K562 (cell line): ENCODE data around the gene DYNLT2B. TPM values are rescaled to one million over a fixed set of nuclear protein-coding genes. Genes with fewer than 3 reads are reported as not detected.
A peak's percentile ranks its signal among the peaks of the same experiment; 100 is the strongest.

Experiments
- ATAC-seq: fragments of 200-7000 bp; cut with Tn5 transposase; 3 replicates; pipeline ENCODE4 v1.9.1; 2020; ENCODE audit warnings: moderate library complexity
- BruUV-seq: library from RNA; stranded (reverse); fragments of 400-500 nt; replicated peaks from 2 replicates; lab custom pipeline; 2021; lab: Mats Ljungman, UMichigan
- CTCF ChIA-PET: fragments of 300-600 bp; formaldehyde crosslinking; extraction: SDS; loops from one replicate; lab custom pipeline; 2021; ENCODE audit warnings: low intra/inter-chr PET ratio; lab: Yijun Ruan, JAX
- POLR2A ChIA-PET: fragments of 300-600, 350-650 bp; sonication (Branson Sonifier 250); formaldehyde crosslinking; extraction: SDS; loops from one replicate; lab custom pipeline; 2021; ENCODE audit warnings: antibody characterized with exemption, inconsistent platforms; lab: Yijun Ruan, JAX
- DNase-seq, 4 experiments: peaks; one replicate each; pipeline versions ENCODE4 v3.0.0 to v3.0.0-alpha.2; 2011 to 2018; ENCODE audit warnings: low spot score in 3 of 4, mixed read lengths in 3 of 4; ENCODE audit errors: extremely low read depth in 1 of 4
- FAIRE-seq: peaks from 2 replicates; lab custom pipeline; 2011; peaks lifted over from hg19 to GRCh38; lab: Jason Lieb, UNC
- H2AFZ ChIP-seq: 2 replicates; pipeline ENCODE4 v1.6.0; 2011; ENCODE audit warnings: low read depth, low read length, control low read depth, inconsistent platforms
- H3K27ac ChIP-seq: fragments of 200-600 bp; 3 replicates; pipeline ENCODE4 v1.8.0; 2011; ENCODE audit warnings: low read depth, mild to moderate bottlenecking, control low read depth, inconsistent platforms, low read length, moderate library complexity, mixed read lengths; ENCODE audit errors: extremely low read depth
- H3K27me3 ChIP-seq, 2 experiments: fragments of 300-600 bp in 1 of 2; 2 replicates in 1 of 2; 3 replicates in 1 of 2; pipeline versions ENCODE4 v1.6.0 to v1.8.0; 2011; ENCODE audit warnings: inconsistent platforms in 2 of 2, low read length in 2 of 2, mild to moderate bottlenecking in 1 of 2, mixed read lengths in 1 of 2, moderate library complexity in 1 of 2; ENCODE audit not compliant: control insufficient read depth in 2 of 2, insufficient read depth in 2 of 2
- H3K36me3 ChIP-seq: fragments of 300-600 bp; 3 replicates; pipeline ENCODE4 v1.8.0; 2011; ENCODE audit warnings: mild to moderate bottlenecking, low read length, inconsistent platforms; ENCODE audit not compliant: control insufficient read depth, insufficient read depth
- H3K4me1 ChIP-seq, 2 experiments: fragments of 200-600 bp in 1 of 2; replicated peaks in 1 of 2; 2 replicates in 1 of 2; 3 replicates in 1 of 2; pipeline versions ENCODE4 v1.5.1 to v1.8.0; 2011; ENCODE audit warnings: inconsistent platforms in 2 of 2, low read length in 2 of 2, mild to moderate bottlenecking in 1 of 2, mixed read lengths in 1 of 2, moderate library complexity in 1 of 2; ENCODE audit not compliant: control insufficient read depth in 2 of 2, insufficient read depth in 2 of 2
- H3K4me2 ChIP-seq: 2 replicates; pipeline ENCODE4 v1.6.1; 2011; ENCODE audit warnings: low read length, control low read depth, inconsistent platforms, mixed read lengths; ENCODE audit not compliant: insufficient read depth
- H3K4me3 ChIP-seq: fragments of 200-600 bp; sonication (generic), shearing (Covaris generic); 2 replicates; pipeline ENCODE4 v1.5.1; 2016; ENCODE audit warnings: control low read depth, inconsistent platforms
- H3K79me2 ChIP-seq: fragments of 200-600 bp; 3 replicates; pipeline ENCODE4 v1.8.0; 2011; ENCODE audit warnings: low read length, inconsistent platforms; ENCODE audit not compliant: control insufficient read depth, insufficient read depth
- H3K9ac ChIP-seq, 2 experiments: 2 replicates each; pipeline versions ENCODE4 v1.6.0 to v1.6.1; 2011; ENCODE audit warnings: low read depth in 2 of 2, low read length in 2 of 2, control low read depth in 1 of 2, inconsistent platforms in 1 of 2, mild to moderate bottlenecking in 1 of 2, mixed read lengths in 1 of 2; ENCODE audit not compliant: insufficient read depth in 1 of 2
- H3K9me1 ChIP-seq: one replicate; pipeline ENCODE4 v1.6.0; 2011; ENCODE audit warnings: inconsistent platforms, mild to moderate bottlenecking, low read length, moderate library complexity; ENCODE audit not compliant: control insufficient read depth, insufficient read depth
- H3K9me3 ChIP-seq: replicated peaks from 2 replicates; pipeline ENCODE4 v1.5.1; 2011; ENCODE audit warnings: low read depth, low read length, inconsistent platforms; ENCODE audit not compliant: control insufficient read depth, insufficient read depth
- H4K20me1 ChIP-seq: replicated peaks from 2 replicates; pipeline ENCODE4 v1.6.1; 2011; ENCODE audit warnings: low read length, inconsistent platforms, mixed read lengths; ENCODE audit not compliant: control insufficient read depth, insufficient read depth
- BHLHE40 ChIP-seq: IDR thresholded peaks from 2 replicates; pipeline ENCODE4 v1.6.1; 2011; ENCODE audit warnings: low read length, improper control_type of control experiment
- CBFA2T3 ChIP-seq: fragments of 450-650 bp; IDR thresholded peaks from 2 replicates; pipeline ENCODE4 v1.6.1; 2017
- CXXC5 ChIP-seq: fragments of 250-450 bp; sonication (Bioruptor Pico); IDR thresholded peaks from 2 replicates; pipeline ENCODE4 v1.8.0; 2022; ENCODE audit warnings: inconsistent platforms, mild to moderate bottlenecking, moderate library complexity
- L3MBTL2 ChIP-seq: fragments of 450-650 bp; IDR thresholded peaks from 2 replicates; pipeline ENCODE4 v1.6.1; 2016; ENCODE audit warnings: mild to moderate bottlenecking, moderate library complexity
- RNF2 ChIP-seq: sonication (generic); IDR thresholded peaks from 2 replicates; pipeline ENCODE4 v1.6.1; 2016
- ZNF507 ChIP-seq: conservative IDR thresholded peaks from 2 replicates; pipeline ENCODE4 v1.6.1; 2017; ENCODE audit warnings: missing genetic modification characterization, missing compliant biosample characterization
- ZNF584 ChIP-seq: fragments of 200-800 bp; sonication (Bioruptor generic); IDR thresholded peaks from 2 replicates; pipeline ENCODE4 v1.6.1; 2016; ENCODE audit warnings: low read depth, mild to moderate bottlenecking, missing genetic modification characterization, missing compliant biosample characterization
- ZSCAN32 ChIP-seq: fragments of 450-650 bp; formaldehyde crosslinking; IDR thresholded peaks from 2 replicates; pipeline ENCODE4 v1.4.0; 2020; ENCODE audit warnings: mild to moderate bottlenecking, moderate library complexity
- WGBS: fragments of 100-300 bp; shearing (Covaris generic); methylation state at CpG from one replicate; pipeline ENCODE4 v1.1.6; 2016; ENCODE audit warnings: low coverage, mixed read lengths; ENCODE audit not compliant: insufficient coverage; ENCODE audit errors: missing lambda C conversion rate; 5-methylcytosine and 5-hydroxymethylcytosine counted together
- in situ Hi-C: fragments of 300-500 bp; cut with MboI; formaldehyde crosslinking; loops from 4 replicates; pipeline ENCODE4 v1.15.0; 2018; ENCODE audit warnings: inconsistent platforms, mixed read lengths
- intact Hi-C: fragments of 100-400 bp; cut with micrococcal nuclease; formaldehyde crosslinking; loops from 2 replicates; pipeline ENCODE4 v1.14.2; 2022
- polyA plus RNA-seq, 8 experiments: library from polyadenylated mRNA; depleted of rRNA in 4 of 8; stranded (reverse) in 5 of 8; unstranded in 3 of 8; fragments of >200 nt; fragmentation: Nextera tagmentation in 2 of 8; fragmentation: Illumina TruSeq in 1 of 8; extraction: Ambion mirVana in 2 of 8; extraction: Trizol in 1 of 8; gene quantifications; 2 replicates each; pipeline versions ENCODE4 v1.2.1 to v1.2.3, GENCODE V29; 2011 to 2014; ENCODE audit warnings: inconsistent platforms in 1 of 8, missing spikeins in 1 of 8
- total RNA-seq, 7 experiments: library from RNA; depleted of rRNA in 6 of 7; stranded (reverse); fragments of >200 nt in 6 of 7; fragmentation: Illumina TruSeq in 2 of 7; extraction: Trizol in 2 of 7; gene quantifications; 2 replicates each; pipeline versions ENCODE4 v1.2.1 to v1.2.3, GENCODE V29; 2011 to 2021; ENCODE audit warnings: low replicate concordance in 1 of 7

The DYNLT2B gene
- total and polyA plus RNA-seq, 9 of the 15 experiments (the other 6 are each of a cell fraction or from before 2014, with no cell fraction given) = 6.5 to 19.9 (median 8.7) TPM

GRCh38 chr3:196354132-196354531 is 36.1 kb upstream of the DYNLT2B start:
- Histone ChIP-seq H3K4me1 (peaks cover 0 to 7% of the 10 kb centered on the region in 2 experiments; a peak in 2 of 5 replicates), H3K27me3 (no peaks in the 10 kb centered on the region), H3K9me1 (no peaks in the 10 kb centered on the region), H3K36me3 (peaks cover 40% of the 10 kb centered on the region), H4K20me1 (no peaks in the 10 kb centered on the region), H3K4me3 (no peak overlapping the region), H3K79me2 (no peaks in the 10 kb centered on the region), H2AFZ (no peak overlapping the region), H3K9ac (peak overlapping the region in 1 of 2 experiments; percentile 76; a peak in 1 of 4 replicates), H3K27ac (no peak overlapping the region), H3K4me2 (no peak overlapping the region), H3K9me3 (no peaks in the 10 kb centered on the region)
- TF ChIP-seq CXXC5 (peak; percentile 33; the same call in 1 of the 2 replicates), BHLHE40 (peak; percentile 71; the same call in 1 of the 2 replicates), ZNF584 (no peak), ZSCAN32 (no peak), RNF2 (no peak), CBFA2T3 (0 out of 2 replicates have a peak, but pooled peaks have one; percentile 20), L3MBTL2 (peak; percentile 33; the same call in 1 of the 2 replicates), ZNF507 (tag) (no peak)
- in situ Hi-C loops (no loop called here), intact Hi-C loops (no loop called here)
- ATAC-seq = peak; percentile 70
- peak in 2 of 4 experiments; percentile 19 to 53 for DNase-seq
- ChIA-PET POLR2A (interaction anchor here (0.9 to 2.3 kb wide), 6 partner anchors 9 to 111 kb away, joined by 3 to 7 read pairs (median 4); no protein-coding TSS in a partner anchor), CTCF (no interaction called here)
- BruUV-seq = no TSS peak
- no peak for FAIRE-seq
- WGBS = 4% methylated on average over 6 of the region's 6 CpGs
